Natural killer cell (primary cell): ENCODE results near the gene ZNF627. TPM values are rescaled to one million over a fixed set of nuclear protein-coding genes. Genes with fewer than 3 reads are reported as not detected.
"Not testable (repeated sequence)": the region's sequence is repeated elsewhere in the genome, so short reads cannot be mapped to it uniquely, and the experiment has no call there.

Experiments
- ATAC-seq, 3 donors: fragments of 150-1000 bp in 2 of 3; fragments of 200-7000 bp in 1 of 3; cut with Tn5 transposase; 1 replicate in 1 of 3; 2 replicates in 2 of 3; pipeline ENCODE4 v1.10.0; 2021; ENCODE audit warnings: mild to moderate bottlenecking in 2 of 3, moderate library complexity in 2 of 3
- DNase-seq, 2 donors: peaks; one replicate each; pipeline versions ENCODE4 v3.0.0 to v3.0.0-alpha.2; 2013 to 2021; ENCODE audit warnings: mixed read lengths in 1 of 2
- H3K27ac ChIP-seq: one replicate; pipeline ENCODE4 v1.5.1; 2013; ENCODE audit warnings: mild to moderate bottlenecking, low read length
- H3K27me3 ChIP-seq: one replicate; pipeline ENCODE4 v1.6.1; 2013; ENCODE audit warnings: low read length; ENCODE audit not compliant: control insufficient read depth, insufficient read depth
- H3K36me3 ChIP-seq: one replicate; pipeline ENCODE4 v1.6.1; 2013; ENCODE audit warnings: low read length; ENCODE audit not compliant: control insufficient read depth, insufficient read depth
- H3K4me1 ChIP-seq: one replicate; pipeline ENCODE4 v1.6.1; 2013; ENCODE audit warnings: low read length; ENCODE audit not compliant: control insufficient read depth, insufficient read depth
- H3K4me3 ChIP-seq: one replicate; pipeline ENCODE4 v1.5.1; 2013; ENCODE audit warnings: low read length
- H3K9me3 ChIP-seq: one replicate; pipeline ENCODE4 v1.6.1; 2013; ENCODE audit warnings: low read length; ENCODE audit not compliant: control insufficient read depth, insufficient read depth
- H3K27ac Mint-ChIP-seq, 2 donors: one replicate each; pipeline ENCODE4 v1.8.0; 2022; ENCODE audit warnings: mild to moderate bottlenecking in 2 of 2, mixed read lengths in 2 of 2, moderate library complexity in 1 of 2
- H3K27me3 Mint-ChIP-seq, 2 donors: one replicate each; pipeline ENCODE4 v1.8.0; 2022; ENCODE audit warnings: low read depth in 2 of 2, mixed read lengths in 2 of 2
- H3K36me3 Mint-ChIP-seq: one replicate; pipeline ENCODE4 v1.8.0; 2022; ENCODE audit warnings: mixed read lengths
- H3K4me1 Mint-ChIP-seq, 2 donors: one replicate each; pipeline ENCODE4 v1.8.0; 2022; ENCODE audit warnings: mixed read lengths in 2 of 2
- H3K4me3 Mint-ChIP-seq: one replicate; pipeline ENCODE4 v1.8.0; 2022; ENCODE audit warnings: mild to moderate bottlenecking, moderate library complexity, mixed read lengths
- H3K9me3 Mint-ChIP-seq, 2 donors: one replicate each; pipeline ENCODE4 v1.8.0; 2022; ENCODE audit warnings: mixed read lengths in 2 of 2
- WGBS: methylation state at CpG from one replicate; pipeline ENCODE4 v1.1.7; 2013; ENCODE audit warnings: missing lambda C conversion rate; ENCODE audit not compliant: insufficient coverage; 5-methylcytosine and 5-hydroxymethylcytosine counted together
- intact Hi-C: fragments of 100-400 bp; cut with micrococcal nuclease; formaldehyde crosslinking; loops from one replicate; pipeline ENCODE4 v1.14.2; 2022
- total RNA-seq, 4 donors: library from RNA; stranded (reverse); fragments of 120-200 nt in 1 of 4; gene quantifications; one replicate each; pipeline versions ENCODE4 v1.2.3 to v1.2.4, GENCODE V29; 2013 to 2022
- TF ChIP-seq, protein P1 (sequence below): fragments of 200-600 bp; IDR thresholded peaks from one replicate; pipeline ENCODE4 v1.8.0; 2022; ENCODE audit warnings: antibody characterized with exemption

ZNF627 gene
- total RNA-seq, 3 donors from 2014 or later (not counting 1 experiment from before 2014, with no cell fraction given), result 4.7 to 7.5 (median 4.9) TPM

DNA sequence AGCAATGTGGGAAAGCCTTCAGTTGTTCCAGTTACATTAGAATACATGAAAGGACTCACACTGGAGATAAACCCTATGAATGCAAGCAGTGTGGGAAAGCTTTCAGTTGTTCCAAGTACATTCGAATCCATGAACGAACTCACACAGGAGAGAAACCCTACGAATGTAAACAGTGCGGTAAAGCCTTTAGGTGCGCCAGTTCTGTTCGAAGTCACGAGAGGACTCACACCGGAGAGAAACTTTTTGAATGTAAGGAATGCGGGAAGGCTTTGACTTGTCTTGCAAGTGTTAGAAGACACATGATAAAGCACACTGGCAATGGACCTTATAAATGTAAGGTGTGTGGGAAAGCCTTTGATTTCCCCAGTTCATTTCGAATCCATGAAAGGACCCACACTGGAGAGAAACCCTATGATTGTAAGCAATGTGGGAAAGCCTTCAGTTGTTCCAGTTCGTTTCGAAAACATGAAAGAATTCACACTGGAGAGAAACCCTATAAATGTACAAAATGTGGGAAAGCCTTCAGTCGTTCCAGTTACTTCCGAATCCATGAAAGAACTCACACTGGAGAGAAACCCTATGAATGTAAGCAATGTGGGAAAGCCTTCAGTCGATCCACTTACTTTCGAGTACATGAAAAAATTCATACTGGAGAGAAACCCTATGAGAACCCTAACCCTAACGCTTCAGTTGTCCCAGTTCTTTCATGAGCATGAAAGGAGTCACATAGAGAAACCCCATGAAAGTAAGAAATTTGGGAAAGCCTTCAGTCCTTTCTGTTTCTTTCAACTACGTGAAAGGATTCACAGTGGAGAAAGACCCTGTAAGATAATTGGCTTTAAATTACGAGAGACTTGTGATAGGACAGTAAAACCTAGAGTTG lies 20.1 kb downstream of the ZNF627 start:
- no peaks in the 10 kb centered on the region for H3K27me3 ChIP-seq
- peaks cover 0 to 12% of the 10 kb centered on the region in 2 donors for H3K4me1 Mint-ChIP-seq
- H3K27me3 Mint-ChIP-seq, result no peaks in the 10 kb centered on the region
- over 99% methylated on average over 19 of the region's 19 CpGs for WGBS
- H3K9me3 ChIP-seq, result peaks cover 19% of the 10 kb centered on the region
- no peak overlapping the region for H3K27ac Mint-ChIP-seq
- no peaks in the 10 kb centered on the region for H3K4me1 ChIP-seq
- ATAC-seq (no peak), DNase-seq (no peak)
- H3K4me3 Mint-ChIP-seq, result no peak overlapping the region
- no peak overlapping the region for H3K4me3 ChIP-seq
- peaks cover 23% of the 10 kb centered on the region for H3K36me3 Mint-ChIP-seq
- TF ChIP-seq, protein P1, sequence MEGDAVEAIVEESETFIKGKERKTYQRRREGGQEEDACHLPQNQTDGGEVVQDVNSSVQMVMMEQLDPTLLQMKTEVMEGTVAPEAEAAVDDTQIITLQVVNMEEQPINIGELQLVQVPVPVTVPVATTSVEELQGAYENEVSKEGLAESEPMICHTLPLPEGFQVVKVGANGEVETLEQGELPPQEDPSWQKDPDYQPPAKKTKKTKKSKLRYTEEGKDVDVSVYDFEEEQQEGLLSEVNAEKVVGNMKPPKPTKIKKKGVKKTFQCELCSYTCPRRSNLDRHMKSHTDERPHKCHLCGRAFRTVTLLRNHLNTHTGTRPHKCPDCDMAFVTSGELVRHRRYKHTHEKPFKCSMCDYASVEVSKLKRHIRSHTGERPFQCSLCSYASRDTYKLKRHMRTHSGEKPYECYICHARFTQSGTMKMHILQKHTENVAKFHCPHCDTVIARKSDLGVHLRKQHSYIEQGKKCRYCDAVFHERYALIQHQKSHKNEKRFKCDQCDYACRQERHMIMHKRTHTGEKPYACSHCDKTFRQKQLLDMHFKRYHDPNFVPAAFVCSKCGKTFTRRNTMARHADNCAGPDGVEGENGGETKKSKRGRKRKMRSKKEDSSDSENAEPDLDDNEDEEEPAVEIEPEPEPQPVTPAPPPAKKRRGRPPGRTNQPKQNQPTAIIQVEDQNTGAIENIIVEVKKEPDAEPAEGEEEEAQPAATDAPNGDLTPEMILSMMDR, result no peak
- intact Hi-C loops, result no loop called here
- H3K27ac ChIP-seq, result no peak overlapping the region
- peaks cover 0 to 13% of the 10 kb centered on the region in 2 donors for H3K9me3 Mint-ChIP-seq
- peaks cover 34% of the 10 kb centered on the region for H3K36me3 ChIP-seq

DNA sequence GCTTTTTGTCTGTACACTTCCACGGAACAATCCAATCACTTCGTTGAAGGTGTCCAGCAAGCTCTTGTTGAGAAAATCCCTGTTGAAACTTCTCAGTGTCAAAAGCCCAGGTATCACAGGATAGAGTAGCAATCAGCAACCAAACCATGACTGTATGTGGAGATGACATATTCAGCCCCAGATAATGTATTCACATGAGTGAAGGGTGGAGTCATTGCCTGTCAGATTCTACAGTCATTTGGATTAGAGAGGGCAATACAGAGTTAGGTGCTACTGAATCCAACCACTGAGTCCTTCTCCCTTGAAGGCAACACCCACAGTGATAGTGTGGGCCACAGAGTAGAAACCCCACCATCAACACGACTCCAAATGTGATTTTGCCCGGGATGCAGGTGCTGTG lies 23.3 kb downstream of the ZNF627 start:
- TF ChIP-seq, protein P1, result no peak
- peaks cover 14 to 17% of the 10 kb centered on the region in 2 donors for H3K4me1 Mint-ChIP-seq
- H3K4me3 Mint-ChIP-seq, result no peak overlapping the region
- Histone ChIP-seq H3K36me3 (peaks cover 26% of the 10 kb centered on the region), H3K4me3 (no peak overlapping the region), H3K27me3 (peaks cover 3% of the 10 kb centered on the region), H3K27ac (no peak overlapping the region), H3K4me1 (peaks cover 9% of the 10 kb centered on the region), H3K9me3 (peaks cover 19% of the 10 kb centered on the region)
- DNase-seq, result no peak
- no peak for ATAC-seq
- no peak overlapping the region for H3K27ac Mint-ChIP-seq
- peaks cover 0 to 4% of the 10 kb centered on the region in 2 donors for H3K27me3 Mint-ChIP-seq
- peaks cover 23% of the 10 kb centered on the region for H3K36me3 Mint-ChIP-seq
- H3K9me3 Mint-ChIP-seq, result peaks cover 0 to 13% of the 10 kb centered on the region in 2 donors
- intact Hi-C loops, result no loop called here
- 94% methylated on average over 3 of the region's 4 CpGs for WGBS

DNA sequence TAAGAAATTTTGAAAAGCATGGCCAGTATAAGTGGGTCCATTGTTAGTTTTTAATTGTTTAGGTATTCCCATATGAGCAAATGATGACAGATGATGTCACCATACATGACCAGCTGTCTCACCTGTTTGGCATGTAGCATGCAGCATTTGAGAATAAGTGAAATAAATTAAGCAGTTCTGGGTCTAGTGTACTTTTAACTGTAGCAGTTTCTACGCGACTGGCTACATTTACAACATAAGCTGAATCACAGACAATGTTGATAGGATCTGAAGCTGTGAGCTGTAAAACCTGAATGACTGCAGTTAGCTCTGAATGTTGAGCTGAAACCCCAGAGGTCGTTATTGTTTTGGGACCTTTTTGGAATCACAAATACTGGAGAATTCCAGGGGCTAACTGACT lies 25.1 kb downstream of the ZNF627 start:
- H3K9me3 ChIP-seq, result peaks cover 11% of the 10 kb centered on the region
- ATAC-seq, H3K27me3 Mint-ChIP-seq, DNase-seq, H3K9me3 Mint-ChIP-seq, H3K4me3 Mint-ChIP-seq, H3K27me3 ChIP-seq, H3K27ac Mint-ChIP-seq, H3K4me1 ChIP-seq, H3K27ac ChIP-seq, H3K4me3 ChIP-seq, intact Hi-C loops: not testable (repeated sequence)
- Mint-ChIP-seq H3K4me1 (peaks cover 14 to 17% of the 10 kb centered on the region in 2 donors), H3K36me3 (peaks cover 12% of the 10 kb centered on the region)
- 95% methylated on average over 3 of the region's 3 CpGs for WGBS
- peaks cover 12% of the 10 kb centered on the region for H3K36me3 ChIP-seq

DNA sequence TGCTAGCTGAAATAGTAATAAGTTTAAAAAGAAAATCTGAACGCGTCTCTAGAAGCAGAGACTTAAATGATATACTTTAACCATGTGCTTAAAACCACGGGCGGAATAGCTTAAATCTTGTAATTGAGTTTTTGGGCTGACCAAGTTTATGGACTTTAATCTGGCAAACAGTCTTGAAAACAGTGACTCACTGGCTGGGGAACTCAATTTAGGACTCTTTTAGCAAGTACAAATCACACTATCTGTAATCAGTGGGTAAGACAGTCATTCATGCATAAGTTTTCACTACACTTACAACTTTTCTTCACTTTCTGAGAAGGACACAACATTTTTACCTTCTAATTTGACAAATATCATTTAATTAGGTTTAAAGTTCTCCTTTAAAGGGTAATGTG lies 26.8 kb downstream of the ZNF627 start:
- peak overlapping the region in 1 of 2 donors; percentile 30 for H3K27ac Mint-ChIP-seq
- no peak overlapping the region for H3K27ac ChIP-seq
- no peak overlapping the region for H3K4me3 Mint-ChIP-seq
- peaks cover 14 to 17% of the 10 kb centered on the region in 2 donors for H3K4me1 Mint-ChIP-seq
- peaks cover 8 to 9% of the 10 kb centered on the region in 2 donors for H3K27me3 Mint-ChIP-seq
- no peak overlapping the region for H3K4me3 ChIP-seq
- H3K9me3 Mint-ChIP-seq, result no peaks in the 10 kb centered on the region
- H3K36me3 Mint-ChIP-seq, result no peaks in the 10 kb centered on the region
- DNase-seq (no peak), ATAC-seq (no peak)
- intact Hi-C loops, result no loop called here
- peaks cover 6% of the 10 kb centered on the region for H3K36me3 ChIP-seq
- 74% methylated on average over 4 of the region's 4 CpGs for WGBS
- peaks cover 9% of the 10 kb centered on the region for H3K4me1 ChIP-seq
- H3K27me3 ChIP-seq, result peaks cover 3% of the 10 kb centered on the region
- TF ChIP-seq, protein P1, result no peak
- H3K9me3 ChIP-seq, result no peaks in the 10 kb centered on the region
